Left ventricle myocardium inferior (tissue), 1 donor: ENCODE results near the gene CPA5. TPM values are rescaled to one million over a fixed set of nuclear protein-coding genes. Genes with fewer than 3 reads are reported as not detected.

Experiments used
- DNase-seq: peaks from one replicate; pipeline ENCODE4 v3.0.0-alpha.2; 2020
- H3K27ac ChIP-seq: fragments of 200-600 bp; replicated peaks from 2 replicates; pipeline ENCODE4 v1.8.0; 2021
- H3K27me3 ChIP-seq: fragments of 200-600 bp; 2 replicates; pipeline ENCODE4 v1.8.0; 2021; ENCODE audit warnings: low read depth
- H3K36me3 ChIP-seq: fragments of 200-600 bp; 2 replicates; pipeline ENCODE4 v1.8.0; 2021
- H3K4me1 ChIP-seq: fragments of 200-600 bp; 2 replicates; pipeline ENCODE4 v1.8.0; 2021
- H3K4me3 ChIP-seq: fragments of 200-600 bp; 2 replicates; pipeline ENCODE4 v1.8.0; 2021; ENCODE audit warnings: mild to moderate bottlenecking, moderate library complexity
- H3K9me3 ChIP-seq: fragments of 200-600 bp; replicated peaks from 2 replicates; pipeline ENCODE4 v1.8.0; 2021
- intact Hi-C: fragments of 100-400 bp; cut with micrococcal nuclease; formaldehyde crosslinking; loops from one replicate; pipeline ENCODE4 v1.11.0; 2022
- long read RNA-seq: library from polyadenylated mRNA; unstranded; transcript quantifications from one replicate; pipeline ENCODE4 v2.0.0, GENCODE V29; 2021
- total RNA-seq: library from RNA; stranded (reverse); fragmentation: NEBNext Ultra II Directional; extraction: Animal tissue kit (Norgen Biotek cat#: 25700); gene quantifications from one replicate; pipeline ENCODE4 v1.2.1, GENCODE V29; 2021
- TF ChIP-seq, protein P1 (sequence below): fragments of 200-600 bp; IDR thresholded peaks from 2 replicates; pipeline ENCODE4 v1.8.0; 2021; ENCODE audit warnings: antibody characterized with exemption, mild to moderate bottlenecking, borderline replicate concordance
- donor health status: DM: no; HTN: yes; CAD: no; lungs with severe emphysema.

CPA5 gene, protein sequence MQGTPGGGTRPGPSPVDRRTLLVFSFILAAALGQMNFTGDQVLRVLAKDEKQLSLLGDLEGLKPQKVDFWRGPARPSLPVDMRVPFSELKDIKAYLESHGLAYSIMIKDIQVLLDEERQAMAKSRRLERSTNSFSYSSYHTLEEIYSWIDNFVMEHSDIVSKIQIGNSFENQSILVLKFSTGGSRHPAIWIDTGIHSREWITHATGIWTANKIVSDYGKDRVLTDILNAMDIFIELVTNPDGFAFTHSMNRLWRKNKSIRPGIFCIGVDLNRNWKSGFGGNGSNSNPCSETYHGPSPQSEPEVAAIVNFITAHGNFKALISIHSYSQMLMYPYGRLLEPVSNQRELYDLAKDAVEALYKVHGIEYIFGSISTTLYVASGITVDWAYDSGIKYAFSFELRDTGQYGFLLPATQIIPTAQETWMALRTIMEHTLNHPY
- not detected for total RNA-seq
- long read RNA-seq = 0 reads

DNA sequence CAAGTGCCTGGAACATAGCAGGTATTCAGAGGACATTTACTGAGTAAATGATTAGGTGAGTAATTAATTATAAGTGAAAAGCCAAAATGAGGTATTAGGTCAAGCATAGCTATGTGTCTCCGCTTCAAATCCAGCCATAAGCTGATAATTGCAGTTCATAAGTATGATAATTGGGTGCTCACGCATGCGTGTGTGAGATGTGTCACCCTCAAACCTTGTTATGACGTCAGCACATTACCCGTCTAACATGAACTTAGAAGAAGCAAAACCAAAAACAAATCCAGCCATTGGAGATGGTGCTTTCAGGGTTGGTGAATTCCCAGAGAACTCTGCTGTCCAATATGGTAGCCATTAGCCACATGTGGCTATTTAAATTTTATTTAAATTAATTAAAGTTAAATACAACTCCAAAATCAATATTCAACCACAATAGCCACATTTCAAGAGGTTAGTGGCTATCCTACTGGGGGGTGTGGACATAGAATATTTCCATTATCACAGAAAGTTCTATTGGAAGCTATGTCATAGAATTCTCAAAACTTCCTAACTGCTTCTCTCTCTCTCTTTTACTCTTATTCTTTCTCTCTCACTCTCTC, at the start of gene CPA5:
CPA5 (plus strand) TSS at position 546 of the 596 bp plus-strand sequence. CDS start 1,670 bp downstream, outside the sequence.
- Histone ChIP-seq H3K36me3 (no peaks in the 10 kb centered on the region), H3K4me3 (no peak within 1 kb of the TSS), H3K27ac (no peak within 1 kb of the TSS), H3K9me3 (peaks cover 13% of the 10 kb centered on the region), H3K4me1 (no peaks in the 10 kb centered on the region), H3K27me3 (peaks cover 14% of the 10 kb centered on the region)
- no peak for DNase-seq
- TF ChIP-seq, protein P1, sequence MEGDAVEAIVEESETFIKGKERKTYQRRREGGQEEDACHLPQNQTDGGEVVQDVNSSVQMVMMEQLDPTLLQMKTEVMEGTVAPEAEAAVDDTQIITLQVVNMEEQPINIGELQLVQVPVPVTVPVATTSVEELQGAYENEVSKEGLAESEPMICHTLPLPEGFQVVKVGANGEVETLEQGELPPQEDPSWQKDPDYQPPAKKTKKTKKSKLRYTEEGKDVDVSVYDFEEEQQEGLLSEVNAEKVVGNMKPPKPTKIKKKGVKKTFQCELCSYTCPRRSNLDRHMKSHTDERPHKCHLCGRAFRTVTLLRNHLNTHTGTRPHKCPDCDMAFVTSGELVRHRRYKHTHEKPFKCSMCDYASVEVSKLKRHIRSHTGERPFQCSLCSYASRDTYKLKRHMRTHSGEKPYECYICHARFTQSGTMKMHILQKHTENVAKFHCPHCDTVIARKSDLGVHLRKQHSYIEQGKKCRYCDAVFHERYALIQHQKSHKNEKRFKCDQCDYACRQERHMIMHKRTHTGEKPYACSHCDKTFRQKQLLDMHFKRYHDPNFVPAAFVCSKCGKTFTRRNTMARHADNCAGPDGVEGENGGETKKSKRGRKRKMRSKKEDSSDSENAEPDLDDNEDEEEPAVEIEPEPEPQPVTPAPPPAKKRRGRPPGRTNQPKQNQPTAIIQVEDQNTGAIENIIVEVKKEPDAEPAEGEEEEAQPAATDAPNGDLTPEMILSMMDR = no peak
- intact Hi-C loops = no loop called here

DNA sequence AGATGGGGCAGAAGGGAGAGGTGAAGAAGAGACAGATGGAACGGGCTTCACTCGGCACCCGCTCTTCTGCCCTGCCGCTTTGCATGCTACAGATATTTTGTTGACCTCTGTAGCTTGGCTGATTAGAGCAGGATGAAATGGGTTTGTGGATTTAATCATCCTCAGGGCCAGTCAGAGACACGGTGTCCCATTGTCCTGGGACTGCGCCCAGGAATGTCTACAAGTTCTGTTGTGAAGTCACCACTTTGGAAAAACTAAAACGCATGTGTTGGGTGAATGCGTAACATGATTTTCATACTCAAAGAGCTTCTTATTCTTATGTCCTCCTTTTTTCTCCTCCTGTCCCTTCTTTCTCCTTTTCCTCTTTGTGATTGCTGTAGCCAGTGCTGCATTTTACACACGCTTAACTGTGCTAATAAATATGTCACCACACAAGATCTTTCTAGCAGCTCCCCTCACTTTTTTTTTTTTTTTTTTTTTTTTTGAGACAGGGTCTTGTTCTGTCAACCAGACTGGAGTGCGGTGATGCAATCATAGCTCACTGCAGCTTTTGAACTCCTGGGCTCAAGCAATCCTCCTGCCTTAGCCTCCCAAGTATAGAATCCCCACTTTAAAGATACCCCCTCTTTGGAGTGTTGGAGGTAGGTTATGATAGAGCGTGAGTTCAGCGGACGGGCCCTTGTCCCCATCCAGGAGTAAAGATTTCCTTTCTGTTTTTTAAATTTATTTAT, 48.2 kb upstream of the CPA5 start:
- no peaks in the 10 kb centered on the region for H3K36me3 ChIP-seq
- intact Hi-C loops = no loop called here

GRCh38 chr7:130297628-130298543, 46.7 kb upstream of the CPA5 start:
- Histone ChIP-seq H3K36me3 (no peaks in the 10 kb centered on the region), H3K4me3 (no peak overlapping the region), H3K4me1 (no peaks in the 10 kb centered on the region), H3K27me3 (peaks cover 10% of the 10 kb centered on the region), H3K9me3 (no peaks in the 10 kb centered on the region), H3K27ac (no peak overlapping the region)
- no peak for DNase-seq
- intact Hi-C loops = no loop called here
- TF ChIP-seq, protein P1 = no peak

More for the DNA sequence above, 48.2 kb upstream of the CPA5 start:
- H3K27me3 ChIP-seq = no peaks in the 10 kb centered on the region
- H3K4me3 ChIP-seq = no peak overlapping the region
- DNase-seq = no peak
- no peak overlapping the region for H3K27ac ChIP-seq
- no peaks in the 10 kb centered on the region for H3K4me1 ChIP-seq
- TF ChIP-seq, protein P1 = no peak
- no peaks in the 10 kb centered on the region for H3K9me3 ChIP-seq

DNA sequence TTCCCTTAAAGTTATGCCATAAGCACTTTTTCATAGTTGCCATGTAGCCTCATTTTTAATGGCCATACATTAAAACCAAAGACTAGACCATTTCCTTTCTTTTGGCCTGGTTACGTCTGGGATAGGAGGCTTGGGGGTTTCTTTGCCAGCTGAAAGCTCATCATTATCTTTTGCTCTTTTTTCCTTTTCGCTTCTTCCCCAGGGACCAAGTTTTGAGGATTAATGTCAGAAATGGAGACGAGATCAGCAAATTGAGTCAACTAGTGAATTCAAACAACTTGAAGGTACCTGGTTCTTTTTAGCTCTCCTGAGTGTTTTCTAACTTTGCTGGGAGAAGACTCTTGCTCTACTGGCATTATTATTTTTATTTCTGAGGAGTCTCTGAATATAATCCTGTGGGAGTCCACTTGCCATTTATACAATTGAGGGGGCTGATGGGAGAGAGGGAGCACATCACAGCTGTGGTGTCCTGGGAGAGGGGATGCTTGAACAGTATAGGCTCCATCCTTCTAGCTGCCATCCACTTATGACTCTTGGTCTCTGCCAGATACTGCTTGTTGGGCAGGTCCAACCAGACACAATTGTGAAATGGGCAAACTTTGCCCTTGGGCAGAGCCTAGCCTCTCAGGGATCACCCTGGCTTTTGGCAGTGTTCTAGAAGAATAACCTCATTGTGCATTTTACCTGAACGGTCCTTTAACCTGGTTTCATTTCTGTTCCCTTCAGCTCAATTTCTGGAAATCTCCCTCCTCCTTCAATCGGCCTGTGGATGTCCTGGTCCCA, 45.9 kb upstream of the CPA5 start:
- intact Hi-C loops = no loop called here
- Histone ChIP-seq H3K4me1 (no peaks in the 10 kb centered on the region), H3K36me3 (no peaks in the 10 kb centered on the region), H3K27ac (no peak overlapping the region), H3K4me3 (no peak overlapping the region), H3K27me3 (peaks cover 10% of the 10 kb centered on the region), H3K9me3 (no peaks in the 10 kb centered on the region)
- DNase-seq = no peak
- TF ChIP-seq, protein P1 = no peak
